Middle frontal gyrus (tissue), 1 donor: ENCODE results near the gene SERPINH1.

Source experiments
- DNase-seq: peaks from one replicate; pipeline ENCODE4 v3.0.0-alpha.2; 2015; ENCODE audit warnings: low spot score; ENCODE audit errors: extremely low spot score

Gene SERPINH1

GRCh38 chr11:75562048-75562835 lies at the start of gene SERPINH1:
Gene SERPINH1 (plus strand): TSS chr11:75562253. CDS start chr11:75566350, 4,097 bp downstream.
- peak; percentile 18 for DNase-seq

DNA sequence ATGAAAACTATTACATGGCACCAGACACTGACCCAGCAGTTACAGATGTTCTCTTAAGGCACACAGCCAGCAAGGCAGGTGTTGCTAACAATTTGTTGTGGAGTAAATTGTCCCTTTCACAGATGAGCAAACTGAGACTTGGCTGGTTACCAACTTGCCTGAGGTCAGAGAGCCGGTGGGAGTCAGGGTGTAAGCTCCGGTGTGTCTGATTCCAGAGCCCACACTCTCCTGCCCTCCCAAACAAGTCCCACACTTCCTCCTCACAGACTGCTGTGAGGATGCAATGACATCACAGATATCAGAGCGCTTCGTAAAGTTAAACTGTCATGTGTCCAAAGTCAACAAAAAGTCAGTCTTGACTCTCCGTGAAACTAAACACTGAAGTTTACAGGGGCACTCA lies 48.8 kb upstream of the SERPINH1 start:
- DNase-seq: no peak

GRCh38 chr11:75514596-75514995 lies 47.5 kb upstream of the SERPINH1 start:
- no peak for DNase-seq

GRCh38 chr11:75516140-75516539 lies 45.9 kb upstream of the SERPINH1 start:
- no peak for DNase-seq

- DNase-seq: no peak
Measured at GRCh38 chr11:75516886-75517285, 45.2 kb upstream of the SERPINH1 start.

DNA sequence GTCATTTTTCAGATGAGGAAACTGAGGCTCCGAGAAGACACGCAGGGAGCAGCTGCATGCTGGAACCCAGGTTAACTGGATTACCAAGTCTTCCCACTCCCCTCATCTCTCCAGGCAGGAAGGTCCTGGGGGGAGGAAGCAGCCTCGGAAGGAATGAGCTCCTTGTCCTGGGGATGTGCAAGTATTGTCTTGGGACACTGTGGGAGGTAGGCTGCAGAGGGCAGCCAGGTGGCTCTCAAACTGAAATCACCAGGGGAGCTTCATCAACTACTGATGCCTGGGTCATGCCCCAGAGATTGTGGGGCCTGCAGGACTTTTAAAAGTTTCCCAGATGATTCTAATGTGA lies 43.9 kb upstream of the SERPINH1 start:
- no peak for DNase-seq

GRCh38 chr11:75518771-75519653 lies 43.0 kb upstream of the SERPINH1 start:
- DNase-seq: no peak

- DNase-seq: no peak
Measured at GRCh38 chr11:75520688-75521087, 41.4 kb upstream of the SERPINH1 start.

DNA sequence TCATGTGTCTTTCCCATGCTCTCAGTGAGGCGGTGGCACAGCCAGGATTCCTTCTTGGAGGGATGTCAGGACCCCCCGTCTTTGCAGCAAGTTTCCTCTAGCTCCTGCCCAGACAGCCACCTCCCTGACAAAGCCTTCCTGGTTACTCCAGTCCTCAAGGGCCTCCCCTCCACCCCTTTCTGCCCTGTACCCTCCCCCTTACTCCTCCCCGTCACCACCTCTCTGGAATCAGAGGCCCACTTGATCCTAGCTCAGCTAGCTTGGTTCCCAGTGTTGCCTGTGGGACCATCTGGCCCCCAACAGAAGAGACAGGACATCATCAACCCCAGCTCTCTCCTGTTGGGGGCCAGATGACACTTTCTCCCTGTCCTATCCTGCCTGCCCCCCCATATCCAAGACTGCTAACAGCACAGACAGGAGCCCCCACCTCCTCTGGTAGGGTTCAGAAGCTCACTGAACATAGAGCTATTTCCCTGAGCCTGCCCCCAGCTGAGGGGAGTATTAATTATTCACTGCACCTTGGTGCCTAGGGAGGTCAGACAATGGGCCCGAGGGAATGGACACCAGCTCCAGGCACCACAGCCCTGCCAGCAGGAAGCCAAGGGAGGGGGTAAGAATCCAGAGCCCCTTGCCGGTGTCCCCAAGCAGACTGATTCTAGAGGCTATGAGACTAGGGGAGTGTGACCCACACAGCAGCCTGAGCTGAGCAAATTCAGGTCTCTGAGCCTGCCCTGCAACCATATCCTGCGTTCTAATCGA lies 39.6 kb upstream of the SERPINH1 start:
- no peak for DNase-seq

- DNase-seq: no peak
Measured at GRCh38 chr11:75523189-75523588, 38.9 kb upstream of the SERPINH1 start.

DNA sequence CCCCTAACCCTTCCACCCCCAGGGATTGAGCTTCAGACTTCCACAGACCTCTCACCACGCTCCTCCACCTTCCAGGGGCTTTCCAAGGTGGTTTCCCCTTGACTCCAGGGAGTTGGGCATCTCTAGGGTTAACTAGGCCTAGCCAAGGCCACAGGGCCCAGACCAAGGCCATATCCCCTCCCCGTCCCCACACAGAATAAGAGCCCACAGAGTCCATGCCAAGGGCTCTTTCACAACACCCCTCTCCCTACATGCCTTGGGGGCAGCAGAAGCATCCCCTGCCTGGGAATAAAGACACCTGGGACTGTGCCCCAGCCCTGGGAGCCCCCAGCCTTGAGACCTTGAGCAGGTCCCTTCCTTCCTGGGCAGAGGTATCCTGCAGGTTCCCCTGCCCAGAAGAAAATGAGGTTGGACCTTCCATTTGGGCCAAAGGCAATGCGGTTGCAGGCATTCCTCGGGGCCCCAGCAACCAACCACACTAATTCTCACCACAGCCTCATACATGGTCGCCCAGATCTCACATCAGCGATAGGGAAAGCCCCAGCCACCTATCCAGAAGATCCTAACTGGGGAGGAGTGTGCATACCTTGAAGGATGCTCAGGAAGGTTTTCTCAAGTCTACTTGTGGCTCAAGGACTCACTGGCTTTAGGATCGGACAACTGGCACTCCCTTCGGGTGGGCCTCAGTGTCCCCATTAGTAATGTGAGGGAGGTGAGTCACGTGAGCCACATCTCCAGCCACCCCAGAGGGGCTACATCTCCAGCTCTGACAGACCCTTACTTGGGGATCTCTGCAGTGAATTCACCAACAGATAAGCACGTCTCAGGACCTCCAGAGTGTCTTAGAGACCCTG lies 38.0 kb upstream of the SERPINH1 start:
- DNase-seq: no peak

- no peak for DNase-seq
Measured at GRCh38 chr11:75524665-75525432, 37.2 kb upstream of the SERPINH1 start.

GRCh38 chr11:75525433-75526191 lies 36.4 kb upstream of the SERPINH1 start, which contains the start of gene GDPD5:
Gene GDPD5 (minus strand): TSS chr11:75525941. CDS start chr11:75477735, 48,206 bp downstream.
- peak; percentile 62 for DNase-seq

DNA sequence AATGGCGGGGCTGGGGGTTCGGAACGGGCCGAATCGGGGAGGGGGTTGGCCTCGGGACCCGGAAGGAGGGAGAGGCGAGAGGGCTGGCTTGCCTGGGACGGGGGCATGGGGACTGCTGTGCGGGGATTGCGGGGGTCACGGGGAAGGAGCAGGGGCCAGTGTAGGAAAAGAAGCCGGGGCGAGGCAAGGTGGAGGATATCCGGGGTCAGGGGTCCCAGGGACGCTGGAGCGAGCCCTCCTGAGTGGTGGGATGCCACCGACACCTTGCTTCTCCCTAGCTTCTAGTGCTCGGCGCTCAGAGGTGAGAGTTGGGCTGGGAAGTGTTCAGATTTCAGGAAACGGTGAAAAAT lies 35.9 kb upstream of the SERPINH1 start:
- DNase-seq: no peak

DNA sequence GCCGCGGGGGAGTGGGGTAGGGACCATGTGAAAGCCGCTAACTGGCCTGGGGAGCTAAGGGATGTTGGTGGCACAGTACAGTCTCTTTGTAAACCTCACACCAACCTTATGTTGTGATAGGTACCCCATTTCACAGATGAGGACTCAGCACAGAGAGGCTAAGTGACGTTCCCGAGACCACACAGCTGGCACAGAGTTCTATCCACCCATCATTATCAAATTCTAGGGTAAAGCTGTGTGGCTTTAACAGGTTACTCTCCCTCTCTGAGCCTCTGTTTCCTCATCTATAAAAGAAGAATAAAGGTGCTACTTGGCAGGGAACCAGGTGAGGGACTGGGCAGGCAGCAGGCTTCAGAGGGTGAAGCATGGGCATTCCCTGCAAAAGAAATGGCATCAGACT lies 34.9 kb upstream of the SERPINH1 start:
- no peak for DNase-seq

- no peak for DNase-seq
Measured at GRCh38 chr11:75527938-75528735, 33.9 kb upstream of the SERPINH1 start.

DNA sequence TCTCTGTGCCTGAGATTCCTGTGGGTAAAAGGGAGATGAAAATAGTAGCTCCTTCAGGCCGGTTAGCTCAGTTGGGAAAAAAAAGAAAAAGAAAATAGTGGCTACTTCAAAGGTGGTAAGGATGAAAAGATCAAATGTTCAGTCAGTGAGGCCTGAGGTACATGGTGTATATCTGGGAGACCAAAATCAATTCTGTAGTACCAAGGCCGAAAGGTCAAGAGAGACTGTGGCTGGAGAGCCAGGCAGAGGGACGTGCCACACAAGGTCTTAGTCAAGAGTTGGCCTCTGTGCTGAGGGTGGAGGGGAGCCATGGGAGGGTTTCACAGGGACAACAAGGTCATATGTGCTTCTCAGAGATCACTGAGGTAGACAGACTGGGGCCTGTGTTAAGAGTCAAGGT lies 31.5 kb upstream of the SERPINH1 start:
- DNase-seq: no peak

DNA sequence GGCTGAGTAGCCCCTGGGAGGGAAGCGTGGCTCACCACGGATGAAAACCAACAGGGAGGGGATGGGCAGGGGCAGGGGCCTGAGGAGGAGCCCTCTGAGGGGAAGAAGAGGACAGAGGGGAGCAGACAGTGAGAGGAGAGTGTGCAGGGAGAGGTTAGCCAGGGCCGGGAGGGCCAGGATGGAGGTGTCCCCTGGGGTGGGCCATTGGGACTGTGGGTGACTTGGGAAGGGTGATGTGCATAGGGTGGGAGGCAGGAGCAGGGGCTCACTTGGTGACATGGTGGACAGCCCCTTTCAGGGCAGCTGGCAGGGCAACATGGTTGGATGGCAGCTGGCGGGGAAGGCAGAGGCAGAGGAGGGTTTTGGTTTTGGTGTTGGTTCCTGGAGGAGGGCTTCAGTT lies 30.7 kb upstream of the SERPINH1 start:
- no peak for DNase-seq
